ENCODE results near the gene HEXD.
"Not testable (repeated sequence)": the region's sequence is repeated elsewhere in the genome, so short reads cannot be mapped to it uniquely, and the experiment has no call there.

The HEXD gene

GRCh38 chr17:82457073-82457928 is 39.2 kb downstream of the HEXD start:
- no peak for TF ChIP-seq YY1 (IDR thresholded peaks at IDR 0.05; ENCODE audit: insufficient read depth, insufficient read length)
- TF ChIP-seq SUZ12 (IDR thresholded peaks at IDR 0.05; ENCODE audit: extremely low read depth, insufficient read depth, insufficient read length): no peak
- TF ChIP-seq ZNF274 (IDR thresholded peaks at IDR 0.05; ENCODE audit: low read depth, low read length): no peak
- no peaks in the 10 kb centered on the region for H3K27me3 ChIP-seq (ENCODE audit: insufficient read depth, insufficient read length)
- peaks cover 23% of the 10 kb centered on the region for H3K36me3 ChIP-seq (ENCODE audit: insufficient read depth, insufficient read length, low read length)
- peak overlapping the region; percentile 94 for H3K4me3 ChIP-seq (ENCODE audit: insufficient read length, low read depth)
- no peak overlapping the region for H3K9ac ChIP-seq (ENCODE audit: insufficient read length, low read depth)
- no peak for DNase-seq (ENCODE audit: low read depth, low spot score)
- no peaks in the 10 kb centered on the region for H3K4me1 ChIP-seq (ENCODE audit: insufficient read depth, insufficient read length)
- peaks cover 28% of the 10 kb centered on the region for H3K9me3 ChIP-seq (ENCODE audit: insufficient read depth, low read length)

GRCh38 chr17:82457929-82458178 is 39.7 kb downstream of the HEXD start:
- peak overlapping the region; percentile 94 for H3K4me3 ChIP-seq (ENCODE audit: insufficient read length, low read depth)
- no peaks in the 10 kb centered on the region for H3K4me1 ChIP-seq (ENCODE audit: insufficient read depth, insufficient read length)
- H3K27me3 ChIP-seq (ENCODE audit: insufficient read depth, insufficient read length): no peaks in the 10 kb centered on the region
- peak overlapping the region; percentile 93 for H3K9ac ChIP-seq (ENCODE audit: insufficient read length, low read depth)
- peaks cover 29% of the 10 kb centered on the region for H3K36me3 ChIP-seq (ENCODE audit: insufficient read depth, insufficient read length, low read length)
- TF ChIP-seq SUZ12 (IDR thresholded peaks at IDR 0.05; ENCODE audit: extremely low read depth, insufficient read depth, insufficient read length) (no peak), YY1 (IDR thresholded peaks at IDR 0.05; ENCODE audit: insufficient read depth, insufficient read length) (no peak), ZNF274 (IDR thresholded peaks at IDR 0.05; ENCODE audit: low read depth, low read length) (no peak)
- H3K9me3 ChIP-seq (ENCODE audit: insufficient read depth, low read length): peaks cover 22% of the 10 kb centered on the region; the same call in 1 of the 2 replicates
- DNase-seq (ENCODE audit: low read depth, low spot score): no peak

GRCh38 chr17:82458179-82458884 is 40.2 kb downstream of the HEXD start, which contains the start of gene NARF:
Gene NARF (plus strand): TSS chr17:82458741. CDS start chr17:82458804, 63 bp downstream.
- Histone ChIP-seq H3K4me3 (ENCODE audit: insufficient read length, low read depth) (peak within 1 kb of the TSS; percentile 94), H3K36me3 (ENCODE audit: insufficient read depth, insufficient read length, low read length) (peaks cover 33% of the 10 kb centered on the region), H3K27me3 (ENCODE audit: insufficient read depth, insufficient read length) (no peaks in the 10 kb centered on the region), H3K4me1 (ENCODE audit: insufficient read depth, insufficient read length) (no peaks in the 10 kb centered on the region), H3K9me3 (ENCODE audit: insufficient read depth, low read length) (peaks cover 18% of the 10 kb centered on the region; the same call in 1 of the 2 replicates), H3K9ac (ENCODE audit: insufficient read length, low read depth) (peak within 1 kb of the TSS; percentile 93)
- TF ChIP-seq SUZ12 (IDR thresholded peaks at IDR 0.05; ENCODE audit: extremely low read depth, insufficient read depth, insufficient read length) (no peak), YY1 (IDR thresholded peaks at IDR 0.05; ENCODE audit: insufficient read depth, insufficient read length) (peak; percentile 81)
- peak; percentile 90 for DNase-seq (ENCODE audit: low read depth, low spot score)

GRCh38 chr17:82458885-82459424 is 40.8 kb downstream of the HEXD start:
- H3K9me3 ChIP-seq (ENCODE audit: insufficient read depth, low read length): peaks cover 13% of the 10 kb centered on the region; the same call in 1 of the 2 replicates
- peak overlapping the region; percentile 89 for H3K9ac ChIP-seq (ENCODE audit: insufficient read length, low read depth)
- peak overlapping the region; percentile 94 for H3K4me3 ChIP-seq (ENCODE audit: insufficient read length, low read depth)
- H3K4me1 ChIP-seq (ENCODE audit: insufficient read depth, insufficient read length): no peaks in the 10 kb centered on the region
- peaks cover 40% of the 10 kb centered on the region for H3K36me3 ChIP-seq (ENCODE audit: insufficient read depth, insufficient read length, low read length)
- H3K27me3 ChIP-seq (ENCODE audit: insufficient read depth, insufficient read length): no peaks in the 10 kb centered on the region
- TF ChIP-seq ZNF274 (IDR thresholded peaks at IDR 0.05; ENCODE audit: low read depth, low read length): no peak
- TF ChIP-seq YY1 (IDR thresholded peaks at IDR 0.05; ENCODE audit: insufficient read depth, insufficient read length): no peak
- no peak for TF ChIP-seq SUZ12 (IDR thresholded peaks at IDR 0.05; ENCODE audit: extremely low read depth, insufficient read depth, insufficient read length)
- no peak for DNase-seq (ENCODE audit: low read depth, low spot score)

- H3K36me3 ChIP-seq (ENCODE audit: insufficient read depth, insufficient read length, low read length): peaks cover 49% of the 10 kb centered on the region
- not testable (repeated sequence) for H3K4me3 ChIP-seq (ENCODE audit: insufficient read length, low read depth); H3K9ac ChIP-seq (ENCODE audit: insufficient read length, low read depth)
These were observed 41.8 kb downstream of the HEXD start for GRCh38 chr17:82459936-82460335.

GRCh38 chr17:82461827-82462524 is 43.8 kb downstream of the HEXD start:
- H3K9ac ChIP-seq (ENCODE audit: insufficient read length, low read depth): no peak overlapping the region
- H3K36me3 ChIP-seq (ENCODE audit: insufficient read depth, insufficient read length, low read length): peaks cover 67% of the 10 kb centered on the region
- no peak overlapping the region for H3K4me3 ChIP-seq (ENCODE audit: insufficient read length, low read depth)
- no peak for DNase-seq (ENCODE audit: low read depth, low spot score)
- no peak for TF ChIP-seq ZNF274 (IDR thresholded peaks at IDR 0.05; ENCODE audit: low read depth, low read length)
- TF ChIP-seq SUZ12 (IDR thresholded peaks at IDR 0.05; ENCODE audit: extremely low read depth, insufficient read depth, insufficient read length): no peak
- TF ChIP-seq YY1 (IDR thresholded peaks at IDR 0.05; ENCODE audit: insufficient read depth, insufficient read length): no peak
- H3K9me3 ChIP-seq (ENCODE audit: insufficient read depth, low read length): no peaks in the 10 kb centered on the region; the same call in 1 of the 2 replicates
- H3K27me3 ChIP-seq (ENCODE audit: insufficient read depth, insufficient read length): no peaks in the 10 kb centered on the region
- H3K4me1 ChIP-seq (ENCODE audit: insufficient read depth, insufficient read length): no peaks in the 10 kb centered on the region

More at GRCh38 chr17:82459936-82460335, 41.8 kb downstream of the HEXD start:
- H3K27me3 ChIP-seq (ENCODE audit: insufficient read depth, insufficient read length); H3K4me1 ChIP-seq (ENCODE audit: insufficient read depth, insufficient read length); H3K9me3 ChIP-seq (ENCODE audit: insufficient read depth, low read length); DNase-seq (ENCODE audit: low read depth, low spot score): not testable (repeated sequence)

- no peak for DNase-seq (ENCODE audit: low read depth, low spot score)
- Histone ChIP-seq H3K4me1 (ENCODE audit: insufficient read depth, insufficient read length) (no peaks in the 10 kb centered on the region), H3K4me3 (ENCODE audit: insufficient read length, low read depth) (no peak overlapping the region), H3K9ac (ENCODE audit: insufficient read length, low read depth) (no peak overlapping the region), H3K36me3 (ENCODE audit: insufficient read depth, insufficient read length, low read length) (peaks cover 76% of the 10 kb centered on the region), H3K27me3 (ENCODE audit: insufficient read depth, insufficient read length) (no peaks in the 10 kb centered on the region), H3K9me3 (ENCODE audit: insufficient read depth, low read length) (no peaks in the 10 kb centered on the region)
- TF ChIP-seq YY1 (IDR thresholded peaks at IDR 0.05; ENCODE audit: insufficient read depth, insufficient read length) (no peak), ZNF274 (IDR thresholded peaks at IDR 0.05; ENCODE audit: low read depth, low read length) (no peak), SUZ12 (IDR thresholded peaks at IDR 0.05; ENCODE audit: extremely low read depth, insufficient read depth, insufficient read length) (no peak)
These were observed 45.2 kb downstream of the HEXD start for GRCh38 chr17:82463391-82463790.

Measured in NT2/D1 (cell line).